SH-SY5Y (cell line): ENCODE measurements around the gene ATP9B.

Source experiments
- GATA2 ChIP-seq: IDR thresholded peaks from 2 replicates; pipeline ENCODE4 v1.6.1; 2011; ENCODE audit warnings: mild to moderate bottlenecking, low read depth, low read length
- GATA3 ChIP-seq: IDR thresholded peaks from 2 replicates; pipeline ENCODE4 v1.6.1; 2011; ENCODE audit warnings: low read depth, mild to moderate bottlenecking, low read length, moderate library complexity

The ATP9B gene

DNA sequence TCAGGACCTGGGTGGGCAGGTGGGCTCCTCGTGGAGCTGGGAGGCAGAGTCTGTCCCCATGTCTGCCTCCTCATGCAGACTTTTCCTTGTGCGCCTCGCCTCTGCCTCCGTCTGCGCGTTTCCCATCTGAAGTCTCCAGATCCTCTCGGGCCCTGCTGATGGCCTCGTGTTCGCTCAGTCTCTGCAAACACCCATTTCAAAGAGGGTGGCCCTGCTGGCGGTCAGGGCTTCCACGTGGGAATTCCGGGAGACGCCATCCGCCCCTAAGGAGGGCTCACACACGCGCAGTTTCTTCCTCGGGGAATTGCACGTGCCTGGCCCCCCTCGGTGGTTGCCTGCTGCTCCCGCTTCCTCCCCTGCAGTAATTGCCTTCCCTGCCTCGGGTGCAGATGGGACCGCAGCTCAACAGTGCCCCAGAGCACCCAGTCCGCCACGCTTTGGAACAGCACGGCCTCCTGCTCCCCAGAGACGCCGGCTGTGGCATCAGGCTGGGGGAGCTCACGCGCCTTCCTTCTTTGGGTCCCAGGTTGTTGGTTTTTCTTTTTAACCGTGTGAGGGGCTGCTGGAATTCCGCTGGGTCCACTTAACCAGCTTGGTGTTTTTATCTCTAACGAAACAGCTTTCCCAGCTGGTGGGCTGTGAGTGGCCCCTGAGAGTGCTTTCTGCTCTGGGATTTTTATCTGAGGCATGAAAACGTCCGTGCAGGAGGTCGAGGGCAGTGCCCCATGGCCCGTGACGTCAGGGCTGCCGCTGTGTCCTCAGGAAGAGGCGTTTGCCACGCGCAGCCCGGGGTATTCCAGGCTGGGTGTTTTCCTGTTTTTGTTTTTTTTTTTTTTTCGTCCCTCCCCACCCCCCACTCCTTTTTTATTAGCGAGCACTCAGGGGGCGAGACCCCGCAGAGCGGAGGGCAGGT is 342.7 kb downstream of the ATP9B start:
- no peak for TF ChIP-seq GATA2
- TF ChIP-seq GATA3: no peak

- TF ChIP-seq GATA3 (no peak), GATA2 (no peak)
Measured at GRCh38 chr18:79413025-79413424, 343.8 kb downstream of the ATP9B start.

- TF ChIP-seq GATA2 (no peak), GATA3 (no peak)
Measured at GRCh38 chr18:79413426-79413825, 344.2 kb downstream of the ATP9B start.

- TF ChIP-seq GATA3 (no peak), GATA2 (no peak)
Measured at GRCh38 chr18:79413901-79414300, 344.7 kb downstream of the ATP9B start.

GRCh38 chr18:79416022-79416676 is 347.0 kb downstream of the ATP9B start:
- TF ChIP-seq GATA3: no peak
- no peak for TF ChIP-seq GATA2

DNA sequence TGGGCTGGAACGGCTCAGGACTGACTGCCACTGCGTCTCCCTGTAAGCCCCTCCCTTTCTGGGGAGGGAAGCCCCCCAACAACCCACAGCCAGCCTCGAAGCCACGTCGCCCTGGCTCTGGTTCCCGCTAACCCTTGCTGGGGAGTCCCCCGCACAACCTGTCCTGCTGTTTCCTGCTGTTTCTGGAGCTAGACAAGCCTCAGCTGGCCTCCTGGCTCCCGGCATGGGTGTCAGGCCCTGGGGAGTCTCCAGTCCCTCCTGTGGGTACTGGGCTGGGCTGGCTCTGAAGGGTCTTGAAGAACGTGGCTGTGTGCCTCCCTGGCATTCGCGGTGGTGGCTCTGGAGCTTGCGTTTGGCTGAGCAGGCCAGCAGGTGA is 347.5 kb downstream of the ATP9B start:
- TF ChIP-seq GATA2 (no peak), GATA3 (no peak)

DNA sequence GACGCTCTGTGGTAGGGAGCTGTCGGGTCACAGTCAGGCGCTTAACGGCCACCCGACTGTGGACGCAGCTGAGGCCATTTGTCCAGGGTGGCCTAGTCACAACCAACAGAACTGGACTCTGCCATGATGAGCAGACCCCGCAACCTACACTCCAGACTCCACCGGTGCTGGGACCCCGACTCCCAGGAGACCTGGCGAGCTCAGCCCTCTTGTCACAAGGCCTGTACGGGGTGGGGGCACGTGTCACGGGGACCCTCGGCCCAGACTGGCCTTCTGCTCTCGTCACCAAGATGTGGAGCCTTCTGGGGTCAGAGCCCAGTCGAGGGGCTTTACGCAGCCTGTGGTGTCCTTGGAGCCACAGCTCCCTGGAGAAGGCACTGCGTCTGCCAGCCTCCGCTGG is 349.0 kb downstream of the ATP9B start:
- no peak for TF ChIP-seq GATA3
- no peak for TF ChIP-seq GATA2

GRCh38 chr18:79418642-79419041 is 349.4 kb downstream of the ATP9B start:
- TF ChIP-seq GATA3: no peak
- TF ChIP-seq GATA2: no peak

DNA sequence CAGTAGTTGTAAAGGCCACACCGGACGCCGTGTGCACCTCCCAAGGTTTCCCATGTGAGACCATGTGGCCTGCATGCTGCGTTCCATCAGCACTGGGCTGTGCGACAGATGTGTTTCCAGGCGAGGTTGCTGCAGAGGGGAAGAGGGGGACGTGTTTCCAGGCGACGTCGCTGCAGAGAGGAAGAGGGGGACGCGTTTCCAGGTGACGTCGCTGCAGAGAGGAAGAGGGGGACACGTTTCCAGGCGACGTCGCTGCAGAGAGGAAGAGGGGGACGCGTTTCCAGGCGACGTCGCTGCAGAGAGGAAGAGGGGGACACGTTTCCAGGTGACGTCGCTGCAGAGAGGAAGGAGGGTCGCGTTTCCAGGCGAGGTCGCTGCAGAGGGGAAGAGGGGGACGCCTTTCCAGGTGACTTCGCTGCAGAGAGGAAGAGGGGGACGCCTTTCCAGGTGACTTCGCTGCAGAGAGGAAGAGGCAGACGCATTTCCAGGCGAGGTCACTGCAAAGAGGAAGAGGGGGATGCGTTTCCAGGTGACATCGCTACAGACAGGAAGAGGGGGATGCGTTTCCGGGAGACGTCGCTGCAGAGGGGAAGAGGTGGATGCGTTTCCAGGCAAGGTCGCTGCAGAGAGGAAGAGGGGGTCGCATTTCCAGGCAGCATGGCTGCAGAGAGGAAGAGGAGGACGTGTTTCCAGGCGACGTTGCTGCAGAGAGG is 351.0 kb downstream of the ATP9B start:
- TF ChIP-seq GATA2 (no peak), GATA3 (no peak)

DNA sequence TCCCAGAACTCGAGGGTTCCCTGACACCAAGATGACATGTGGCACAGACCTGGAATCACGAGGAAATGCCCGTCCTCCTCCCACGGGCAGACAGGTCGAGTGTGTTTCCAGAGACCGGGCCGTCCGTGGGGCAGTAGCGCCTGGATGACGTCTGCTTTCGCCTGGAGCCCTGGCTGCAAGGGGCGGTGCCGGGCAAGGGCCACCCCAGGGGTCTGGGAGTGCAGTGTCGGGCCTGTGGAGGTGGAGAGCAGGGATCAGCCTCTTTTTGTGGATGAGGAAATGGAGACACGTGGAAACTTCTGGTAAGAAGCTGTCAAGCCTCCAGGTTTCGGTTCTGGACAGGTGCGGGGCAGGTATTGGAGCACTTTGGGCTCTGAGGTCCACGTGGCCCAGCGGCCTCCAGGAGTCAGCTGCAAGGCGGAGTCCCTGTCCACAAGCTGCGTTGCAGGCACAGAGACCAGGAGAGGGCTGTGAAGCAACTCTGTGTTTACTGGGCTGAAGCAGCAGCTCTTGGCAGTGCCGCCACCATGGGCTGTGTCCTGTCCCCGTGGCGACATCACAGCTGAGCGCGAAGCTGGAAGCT is 352.2 kb downstream of the ATP9B start:
- TF ChIP-seq GATA3: no peak
- no peak for TF ChIP-seq GATA2

- TF ChIP-seq GATA2 (no peak), GATA3 (no peak)
Measured at GRCh38 chr18:79422022-79422782, 353.0 kb downstream of the ATP9B start.

GRCh38 chr18:79422783-79423165 is 353.6 kb downstream of the ATP9B start:
- TF ChIP-seq GATA2 (no peak), GATA3 (no peak)

DNA sequence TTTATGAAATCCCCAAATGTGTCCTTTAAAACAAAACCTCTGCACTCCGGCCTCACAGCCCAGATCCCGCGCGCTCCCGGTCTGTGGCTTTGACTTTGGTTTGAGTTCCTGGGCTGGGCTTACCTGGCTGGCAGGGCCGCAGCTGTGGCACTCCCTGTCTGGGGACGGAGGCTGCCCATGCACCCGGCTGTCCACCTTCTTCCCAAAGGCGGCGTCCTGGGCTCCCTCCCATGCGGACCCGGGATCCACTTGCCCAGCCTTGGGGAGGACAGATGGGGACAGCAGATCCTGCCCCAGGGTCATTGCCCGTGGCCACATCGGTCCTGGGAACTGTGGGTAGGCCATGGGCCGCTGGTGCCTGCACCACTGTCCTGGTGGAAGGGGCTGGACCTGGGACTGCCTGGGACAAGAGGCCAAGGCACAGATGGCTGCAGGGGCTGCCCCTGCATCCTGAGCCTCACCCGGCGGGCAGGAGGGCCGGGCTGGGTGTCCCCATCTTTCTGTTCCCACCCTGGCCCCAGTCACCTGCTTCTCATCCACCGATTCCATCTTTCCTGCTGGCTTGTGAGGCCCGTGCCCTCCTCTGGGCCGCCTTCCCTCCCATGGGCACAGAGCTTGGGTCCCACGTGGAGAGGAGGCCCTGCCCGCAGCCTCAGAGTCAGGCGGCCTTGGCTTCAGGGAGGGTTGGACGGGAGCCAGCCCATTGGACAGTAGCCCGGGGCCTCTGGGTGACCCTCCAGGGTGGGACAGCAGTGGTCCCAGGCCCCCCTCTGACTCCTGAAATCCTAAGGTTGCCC is 354.2 kb downstream of the ATP9B start:
- TF ChIP-seq GATA3 (no peak), GATA2 (no peak)
